Lower lobe of right lung (tissue), 2 donors: ENCODE results near the gene LOC128125822.
"Not testable (repeated sequence)": the region's sequence is repeated elsewhere in the genome, so short reads cannot be mapped to it uniquely, and the experiment has no call there.

Source experiments
- ATAC-seq, 2 donors: fragments of 200-7000 bp; cut with Tn5 transposase; one replicate each; pipeline ENCODE4 v1.9.1; 2020 to 2022; ENCODE audit warnings: mild to moderate bottlenecking in 2 of 2, moderate library complexity in 2 of 2
- DNase-seq: peaks from one replicate; pipeline ENCODE4 v3.0.0-alpha.2; 2020
- H3K27ac ChIP-seq: fragments of 200-600 bp; one replicate; pipeline ENCODE4 v1.8.0; 2022
- H3K27me3 ChIP-seq: fragments of 200-600 bp; one replicate; pipeline ENCODE4 v1.8.0; 2022; ENCODE audit warnings: low read depth
- H3K36me3 ChIP-seq: fragments of 200-600 bp; one replicate; pipeline ENCODE4 v1.8.0; 2022; ENCODE audit warnings: mild to moderate bottlenecking
- H3K4me1 ChIP-seq: fragments of 200-600 bp; one replicate; pipeline ENCODE4 v1.8.0; 2022
- H3K4me3 ChIP-seq: fragments of 200-600 bp; one replicate; pipeline ENCODE4 v1.8.0; 2022; ENCODE audit warnings: mild to moderate bottlenecking
- H3K9me3 ChIP-seq: fragments of 200-600 bp; one replicate; pipeline ENCODE4 v1.8.0; 2022
- intact Hi-C: fragments of 100-400 bp; cut with DNase I; formaldehyde crosslinking; loops from one replicate; pipeline ENCODE4 v1.11.0; 2022
- TF ChIP-seq, protein P1 (sequence below): fragments of 200-600 bp; IDR thresholded peaks from one replicate; pipeline ENCODE4 v1.8.0; 2022; ENCODE audit warnings: antibody characterized with exemption, mild to moderate bottlenecking
- donor health status: DM: no; HTN: yes; CAD: no; lungs with severe emphysema.

Gene LOC128125822

DNA sequence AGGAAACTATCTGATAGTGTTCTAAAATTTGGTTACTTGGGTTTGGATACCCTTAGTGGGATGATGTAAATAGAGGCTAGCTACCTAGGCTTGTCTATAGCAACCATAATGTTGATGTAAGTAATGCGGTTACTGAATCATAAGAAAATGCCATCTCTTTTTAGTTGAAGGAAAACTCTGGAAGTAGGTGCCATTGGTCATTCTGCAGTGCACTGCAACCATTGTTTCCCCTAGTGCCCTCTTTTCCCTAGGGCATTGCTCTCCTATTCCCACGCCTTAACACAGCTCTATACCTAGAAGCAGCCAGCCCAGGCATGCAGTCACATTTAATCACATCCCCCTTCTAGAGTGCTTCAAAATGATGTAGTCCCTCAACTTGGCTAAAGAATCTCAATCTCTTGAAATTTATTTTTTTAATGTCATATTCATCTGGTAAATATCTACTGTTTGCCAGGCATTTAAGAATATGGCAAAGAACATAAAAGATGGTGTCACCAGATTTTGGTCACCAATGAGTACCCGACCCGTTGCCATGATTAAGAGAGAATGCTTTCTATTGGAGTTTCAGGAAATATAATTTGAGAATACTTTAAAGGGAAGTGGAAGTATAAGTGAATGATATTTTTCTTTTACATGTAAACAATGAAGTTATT lies 10.4 kb downstream of the LOC128125822 start:
- Histone ChIP-seq H3K36me3 (peaks cover 49% of the 10 kb centered on the region), H3K4me1 (peaks cover 3% of the 10 kb centered on the region), H3K9me3 (no peaks in the 10 kb centered on the region), H3K27ac (no peak overlapping the region), H3K4me3 (no peak overlapping the region), H3K27me3 (no peaks in the 10 kb centered on the region)
- TF ChIP-seq, protein P1, sequence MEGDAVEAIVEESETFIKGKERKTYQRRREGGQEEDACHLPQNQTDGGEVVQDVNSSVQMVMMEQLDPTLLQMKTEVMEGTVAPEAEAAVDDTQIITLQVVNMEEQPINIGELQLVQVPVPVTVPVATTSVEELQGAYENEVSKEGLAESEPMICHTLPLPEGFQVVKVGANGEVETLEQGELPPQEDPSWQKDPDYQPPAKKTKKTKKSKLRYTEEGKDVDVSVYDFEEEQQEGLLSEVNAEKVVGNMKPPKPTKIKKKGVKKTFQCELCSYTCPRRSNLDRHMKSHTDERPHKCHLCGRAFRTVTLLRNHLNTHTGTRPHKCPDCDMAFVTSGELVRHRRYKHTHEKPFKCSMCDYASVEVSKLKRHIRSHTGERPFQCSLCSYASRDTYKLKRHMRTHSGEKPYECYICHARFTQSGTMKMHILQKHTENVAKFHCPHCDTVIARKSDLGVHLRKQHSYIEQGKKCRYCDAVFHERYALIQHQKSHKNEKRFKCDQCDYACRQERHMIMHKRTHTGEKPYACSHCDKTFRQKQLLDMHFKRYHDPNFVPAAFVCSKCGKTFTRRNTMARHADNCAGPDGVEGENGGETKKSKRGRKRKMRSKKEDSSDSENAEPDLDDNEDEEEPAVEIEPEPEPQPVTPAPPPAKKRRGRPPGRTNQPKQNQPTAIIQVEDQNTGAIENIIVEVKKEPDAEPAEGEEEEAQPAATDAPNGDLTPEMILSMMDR = no peak
- intact Hi-C loops = no loop called here
- DNase-seq (no peak), ATAC-seq (peak in 1 of 2 donors; percentile 30)

- no peaks in the 10 kb centered on the region for H3K9me3 ChIP-seq
- intact Hi-C loops = no loop called here
- no peaks in the 10 kb centered on the region for H3K4me1 ChIP-seq
- DNase-seq (no peak), ATAC-seq (peak; percentile 31 to 37)
- no peak overlapping the region for H3K27ac ChIP-seq
- no peaks in the 10 kb centered on the region for H3K27me3 ChIP-seq
- H3K36me3 ChIP-seq = peaks cover 35% of the 10 kb centered on the region
- TF ChIP-seq, protein P1 = no peak
- no peak overlapping the region for H3K4me3 ChIP-seq
Measured at GRCh38 chr6:63584125-63584514, 11.8 kb downstream of the LOC128125822 start.

- H3K9me3 ChIP-seq = no peaks in the 10 kb centered on the region
- TF ChIP-seq, protein P1 = no peak
- ATAC-seq (peak; percentile 34 to 39), DNase-seq (no peak)
- H3K4me1 ChIP-seq = no peaks in the 10 kb centered on the region
- intact Hi-C loops = no loop called here
- H3K27me3 ChIP-seq = no peaks in the 10 kb centered on the region
- no peak overlapping the region for H3K4me3 ChIP-seq
- H3K27ac ChIP-seq = no peak overlapping the region
- peaks cover 31% of the 10 kb centered on the region for H3K36me3 ChIP-seq
Measured at GRCh38 chr6:63584566-63584965, 12.3 kb downstream of the LOC128125822 start.

DNA sequence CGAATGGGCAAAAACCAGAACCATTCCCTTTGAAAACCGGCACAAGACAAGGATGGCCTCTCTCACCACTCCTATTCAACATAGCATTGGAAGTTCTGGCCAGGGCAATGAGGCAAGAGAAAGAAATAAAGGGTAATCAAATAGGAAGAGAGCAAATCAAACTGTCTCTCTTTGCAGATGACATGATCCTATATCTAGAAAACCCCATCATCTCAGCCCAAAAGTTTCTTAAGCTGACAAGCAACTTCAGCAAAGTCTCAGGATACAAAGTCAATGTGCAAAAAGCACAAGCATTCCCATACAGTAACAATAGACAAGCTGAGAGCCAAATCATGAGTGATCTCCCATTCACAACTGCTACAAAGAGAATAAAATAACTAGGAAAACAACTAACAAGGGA lies 13.4 kb downstream of the LOC128125822 start:
- H3K9me3 ChIP-seq, ATAC-seq, H3K27me3 ChIP-seq, H3K27ac ChIP-seq, H3K4me1 ChIP-seq, intact Hi-C loops, DNase-seq, H3K4me3 ChIP-seq: not testable (repeated sequence)
- H3K36me3 ChIP-seq = peaks cover 20% of the 10 kb centered on the region

DNA sequence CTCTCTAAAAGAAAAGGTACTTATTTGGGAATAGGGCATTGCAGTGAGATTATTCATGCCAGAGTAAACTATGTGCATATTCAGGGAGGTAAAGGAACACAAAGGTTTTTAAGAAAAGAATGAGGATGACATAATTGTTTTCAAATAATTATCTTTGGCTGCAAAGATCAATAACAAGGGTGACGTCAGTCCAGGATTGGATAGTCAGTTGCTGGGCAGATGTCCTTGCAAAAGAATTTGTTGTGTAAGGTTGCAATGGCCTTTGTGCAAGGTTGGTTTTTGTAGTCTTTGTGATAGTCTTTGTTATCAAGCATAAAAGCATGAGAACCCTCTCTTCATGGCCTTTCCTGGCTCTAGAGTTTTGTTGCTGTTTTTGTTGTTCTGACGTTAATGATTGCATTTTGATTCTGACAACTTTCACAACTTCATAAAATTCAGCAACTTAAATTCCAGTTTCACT lies 17.7 kb downstream of the LOC128125822 start:
- intact Hi-C loops = no loop called here
- Histone ChIP-seq H3K4me3 (no peak overlapping the region), H3K4me1 (no peaks in the 10 kb centered on the region), H3K27me3 (no peaks in the 10 kb centered on the region), H3K36me3 (no peaks in the 10 kb centered on the region), H3K27ac (no peak overlapping the region), H3K9me3 (no peaks in the 10 kb centered on the region)
- ATAC-seq (no peak), DNase-seq (no peak)
- TF ChIP-seq, protein P1 = no peak

- no peak for ATAC-seq
- intact Hi-C loops = no loop called here
- DNase-seq = no peak
- Histone ChIP-seq H3K4me1 (peaks cover 3% of the 10 kb centered on the region), H3K27me3 (no peaks in the 10 kb centered on the region), H3K9me3 (no peaks in the 10 kb centered on the region), H3K36me3 (no peaks in the 10 kb centered on the region), H3K4me3 (no peak overlapping the region), H3K27ac (no peak overlapping the region)
- TF ChIP-seq, protein P1 = no peak
Measured at GRCh38 chr6:63592886-63593285, 20.6 kb downstream of the LOC128125822 start.
